HG02870 (cell line): ENCODE data around the gene ABCC11.
"Not testable (repeated sequence)": the region's sequence is repeated elsewhere in the genome, so short reads cannot be mapped to it uniquely, and the experiment has no call there.

Experiments used
- ATAC-seq: cut with Tn5 transposase; IDR thresholded peaks from one replicate; pipeline ENCODE4 v1.9.1; 2021; ENCODE audit warnings: mild to moderate bottlenecking, moderate library complexity; ENCODE audit not compliant: unreplicated experiment

Gene ABCC11

GRCh38 chr16:48203974-48204824 lies 43.1 kb downstream of the ABCC11 start:
- no peak for ATAC-seq

- ATAC-seq, result no peak
These were observed 45.7 kb downstream of the ABCC11 start for GRCh38 chr16:48201515-48202201.

GRCh38 chr16:48197294-48197693 lies 50.0 kb downstream of the ABCC11 start:
- no peak for ATAC-seq

GRCh38 chr16:48194828-48195556 lies 52.3 kb downstream of the ABCC11 start:
- ATAC-seq, result no peak

GRCh38 chr16:48193846-48194245 lies 53.5 kb downstream of the ABCC11 start:
- ATAC-seq, result no peak

- ATAC-seq, result peak; percentile 94
These were observed 58.8 kb downstream of the ABCC11 start for GRCh38 chr16:48188449-48189102.

- no peak for ATAC-seq
These were observed 59.6 kb downstream of the ABCC11 start for GRCh38 chr16:48187779-48188178.

- ATAC-seq, result no peak
These were observed 62.7 kb downstream of the ABCC11 start for GRCh38 chr16:48184681-48185080.

GRCh38 chr16:48182979-48183537 lies 64.3 kb downstream of the ABCC11 start:
- no peak for ATAC-seq

- not testable (repeated sequence) for ATAC-seq
These were observed 65.4 kb downstream of the ABCC11 start for GRCh38 chr16:48181746-48182520.

GRCh38 chr16:48180868-48181480 lies 66.4 kb downstream of the ABCC11 start:
- no peak for ATAC-seq

GRCh38 chr16:48176635-48177408 lies 70.5 kb downstream of the ABCC11 start:
- ATAC-seq, result no peak

GRCh38 chr16:48173889-48174288 lies 73.5 kb downstream of the ABCC11 start:
- ATAC-seq, result no peak

- no peak for ATAC-seq
These were observed 74.7 kb downstream of the ABCC11 start for GRCh38 chr16:48172682-48173081.

GRCh38 chr16:48169896-48170295 lies 77.4 kb downstream of the ABCC11 start:
- no peak for ATAC-seq

GRCh38 chr16:48168075-48168474 lies 79.3 kb downstream of the ABCC11 start:
- no peak for ATAC-seq

GRCh38 chr16:48166617-48167016 lies 80.7 kb downstream of the ABCC11 start:
- ATAC-seq, result not testable (repeated sequence)

GRCh38 chr16:48165961-48166578 lies 81.3 kb downstream of the ABCC11 start:
- no peak for ATAC-seq
